H9 (cell line): ENCODE data around the gene P4HA1. TPM values are rescaled to one million over a fixed set of nuclear protein-coding genes. Genes with fewer than 3 reads are reported as not detected.

Source experiments
- DNase-seq: peaks from one replicate; pipeline ENCODE4 v3.0.0-alpha.2; 2017
- H2AFZ ChIP-seq: one replicate; pipeline ENCODE4 v1.6.1; 2013; ENCODE audit warnings: mild to moderate bottlenecking, low read length, control low read depth, moderate library complexity
- H2AK5ac ChIP-seq: 2 replicates; pipeline ENCODE4 v1.6.1; 2013; ENCODE audit warnings: low read length, control low read depth, mixed read lengths; ENCODE audit not compliant: insufficient read length
- H2BK120ac ChIP-seq: one replicate; pipeline ENCODE4 v1.6.1; 2013; ENCODE audit warnings: low read depth, mild to moderate bottlenecking, low read length, control low read depth, inconsistent platforms; ENCODE audit not compliant: poor library complexity, severe bottlenecking
- H2BK12ac ChIP-seq: 2 replicates; pipeline ENCODE4 v1.6.1; 2013; ENCODE audit warnings: low read length, control low read depth, mixed read lengths, low read depth; ENCODE audit not compliant: insufficient read length
- H2BK15ac ChIP-seq: 2 replicates; pipeline ENCODE4 v1.6.1; 2013; ENCODE audit warnings: low read depth, low read length, control low read depth
- H2BK20ac ChIP-seq: one replicate; pipeline ENCODE4 v1.6.1; 2013; ENCODE audit warnings: low read depth, mild to moderate bottlenecking, low read length, control low read depth, inconsistent platforms; ENCODE audit not compliant: poor library complexity, severe bottlenecking
- H2BK5ac ChIP-seq: 2 replicates; pipeline ENCODE4 v1.6.1; 2013; ENCODE audit warnings: low read length, control low read depth, mixed read lengths; ENCODE audit not compliant: insufficient read length
- H3K14ac ChIP-seq: 2 replicates; pipeline ENCODE4 v1.6.1; 2013; ENCODE audit warnings: low read length, control low read depth; ENCODE audit not compliant: insufficient read depth
- H3K18ac ChIP-seq: 2 replicates; pipeline ENCODE4 v1.6.1; 2013; ENCODE audit warnings: low read depth, mild to moderate bottlenecking, mixed read lengths, low read length, control low read depth; ENCODE audit not compliant: insufficient read length
- H3K23ac ChIP-seq: 2 replicates; pipeline ENCODE4 v1.6.1; 2013; ENCODE audit warnings: low read length, control low read depth, mixed read lengths, low read depth; ENCODE audit not compliant: insufficient read length
- H3K23me2 ChIP-seq: 2 replicates; pipeline ENCODE4 v1.6.1; 2013; ENCODE audit warnings: low read depth, mild to moderate bottlenecking, mixed read lengths, low read length, control low read depth; ENCODE audit not compliant: insufficient read length, poor library complexity, severe bottlenecking
- H3K27ac ChIP-seq: 2 replicates; pipeline ENCODE4 v1.5.1; 2013; ENCODE audit warnings: low read length, control low read depth, mixed read lengths, low read depth; ENCODE audit not compliant: insufficient read length
- H3K27me3 ChIP-seq: 2 replicates; pipeline ENCODE4 v1.6.1; 2013; ENCODE audit warnings: low read length, control low read depth, inconsistent platforms; ENCODE audit not compliant: insufficient read depth
- H3K4ac ChIP-seq: 2 replicates; pipeline ENCODE4 v1.6.1; 2013; ENCODE audit warnings: low read depth, mild to moderate bottlenecking, control low read depth, inconsistent platforms, low read length, moderate library complexity
- H3K4me1 ChIP-seq: 2 replicates; pipeline ENCODE4 v1.6.1; 2013; ENCODE audit warnings: low read length, control low read depth, inconsistent platforms; ENCODE audit not compliant: insufficient read depth
- H3K4me2 ChIP-seq: 2 replicates; pipeline ENCODE4 v1.6.1; 2013; ENCODE audit warnings: low read length, control low read depth, mixed read lengths; ENCODE audit not compliant: insufficient read length, insufficient read depth
- H3K56ac ChIP-seq: 2 replicates; pipeline ENCODE4 v1.6.1; 2013; ENCODE audit warnings: low read depth, mild to moderate bottlenecking, mixed read lengths, low read length, control low read depth; ENCODE audit not compliant: insufficient read length
- H3K79me1 ChIP-seq: 2 replicates; pipeline ENCODE4 v1.6.1; 2013; ENCODE audit warnings: low read depth, mild to moderate bottlenecking, moderate library complexity, low read length, control low read depth, inconsistent platforms; ENCODE audit not compliant: insufficient read depth, poor library complexity, severe bottlenecking
- H3K79me2 ChIP-seq: 2 replicates; pipeline ENCODE4 v1.6.1; 2013; ENCODE audit warnings: low read length, control low read depth, inconsistent platforms; ENCODE audit not compliant: insufficient read depth
- H3K9ac ChIP-seq: 2 replicates; pipeline ENCODE4 v1.6.1; 2013; ENCODE audit warnings: low read length, control low read depth, mixed read lengths; ENCODE audit not compliant: insufficient read length; ENCODE audit errors: extremely low read depth
- H3K9me3 ChIP-seq: one replicate; pipeline ENCODE4 v1.6.1; 2013; ENCODE audit warnings: low read depth, low read length, inconsistent platforms; ENCODE audit not compliant: control insufficient read depth
- H3T11ph ChIP-seq: one replicate; pipeline ENCODE4 v1.6.1; 2013; ENCODE audit warnings: mild to moderate bottlenecking, low read length, control low read depth, inconsistent platforms
- H4K20me1 ChIP-seq: one replicate; pipeline ENCODE4 v1.6.1; 2013; ENCODE audit not compliant: control insufficient read depth, insufficient read length, insufficient read depth
- H4K5ac ChIP-seq: 2 replicates; pipeline ENCODE4 v1.6.1; 2013; ENCODE audit warnings: low read depth, mild to moderate bottlenecking, mixed read lengths, low read length, control low read depth; ENCODE audit not compliant: insufficient read length
- H4K8ac ChIP-seq: replicated peaks from 2 replicates; pipeline ENCODE4 v1.6.1; 2013; ENCODE audit warnings: low read length, control low read depth, mixed read lengths, low read depth; ENCODE audit not compliant: insufficient read length
- H4K91ac ChIP-seq: 2 replicates; pipeline ENCODE4 v1.6.1; 2013; ENCODE audit warnings: low read depth, mild to moderate bottlenecking, moderate library complexity, mixed read lengths, low read length, control low read depth; ENCODE audit not compliant: insufficient read length
- H3K27ac Mint-ChIP-seq, 3 experiments: 2 replicates in 2 of 3; 3 replicates in 1 of 3; pipeline ENCODE4 v1.8.0; 2020 to 2021; ENCODE audit warnings: mixed read lengths in 3 of 3, mild to moderate bottlenecking in 1 of 3, moderate library complexity in 1 of 3
- H3K27me3 Mint-ChIP-seq: 2 replicates; pipeline ENCODE4 v1.8.0; 2021; ENCODE audit warnings: low read depth, mild to moderate bottlenecking, moderate library complexity, mixed read lengths
- H3K36me3 Mint-ChIP-seq, 3 experiments: 2 replicates in 2 of 3; 3 replicates in 1 of 3; pipeline ENCODE4 v1.8.0; 2020 to 2021; ENCODE audit warnings: low read depth in 3 of 3, mixed read lengths in 3 of 3; ENCODE audit not compliant: insufficient read depth in 1 of 3
- H3K4me1 Mint-ChIP-seq, 2 experiments: 2 replicates each; pipeline ENCODE4 v1.8.0; 2020; ENCODE audit warnings: mixed read lengths in 2 of 2
- H3K4me3 Mint-ChIP-seq, 2 experiments: 2 replicates in 1 of 2; 3 replicates in 1 of 2; pipeline ENCODE4 v1.8.0; 2020 to 2021; ENCODE audit warnings: mild to moderate bottlenecking in 2 of 2, mixed read lengths in 2 of 2, moderate library complexity in 1 of 2
- H3K9me3 Mint-ChIP-seq, 2 experiments: 2 replicates in 1 of 2; 3 replicates in 1 of 2; pipeline ENCODE4 v1.8.0; 2020; ENCODE audit warnings: mild to moderate bottlenecking in 2 of 2, mixed read lengths in 2 of 2, moderate library complexity in 1 of 2
- CTCF ChIP-seq: fragments of 200-600 bp; sonication (generic); conservative IDR thresholded peaks from 3 replicates; pipeline ENCODE4 v1.8.0; 2021; ENCODE audit warnings: antibody characterized with exemption, mild to moderate bottlenecking
- WGBS: extraction: QIAGEN DNeasy Blood & Tissue Kit; methylation state at CpG from one replicate; pipeline ENCODE4 v1.1.7; 2013; ENCODE audit warnings: missing lambda C conversion rate, low lambda C conversion rate, mixed read lengths; ENCODE audit not compliant: insufficient read length; ENCODE audit errors: extremely low coverage; 5-methylcytosine and 5-hydroxymethylcytosine counted together
- total RNA-seq: library from RNA; stranded (reverse); gene quantifications from 2 replicates; pipeline ENCODE4 v1.2.1, GENCODE V29; 2021

Gene P4HA1
- total RNA-seq, 1 experiment from 2014 or later, result 48.6 TPM

- no peak overlapping the region for H3K4me3 Mint-ChIP-seq
- no peak overlapping the region for H3K23ac ChIP-seq
Measured at GRCh38 chr10:73060738-73061635, 35.7 kb downstream of the P4HA1 start.

More at GRCh38 chr10:73060738-73061635, 35.7 kb downstream of the P4HA1 start:
- H4K8ac ChIP-seq, result no peak overlapping the region
- H3K4me1 ChIP-seq, result no peaks in the 10 kb centered on the region
- whole genome bisulfite sequencing, result 100% methylated on average over 1 of the region's 5 CpGs
- H4K5ac ChIP-seq, result no peak overlapping the region
- H3K4me2 ChIP-seq, result no peak overlapping the region
- H3K23me2 ChIP-seq, result no peaks in the 10 kb centered on the region
- Mint-ChIP-seq H3K27ac (no peak overlapping the region), H3K27me3 (no peaks in the 10 kb centered on the region), H3K36me3 (peaks cover 2 to 37% (median 31%) of the 10 kb centered on the region in 3 experiments; a peak in 6 of 7 replicates), H3K4me1 (no peaks in the 10 kb centered on the region), H3K9me3 (no peaks in the 10 kb centered on the region; a peak in 1 of 5 replicates)
- no peak for DNase-seq
- H3K56ac ChIP-seq, result no peak overlapping the region
- H2BK120ac ChIP-seq, result no peak overlapping the region
- no peaks in the 10 kb centered on the region for H3K79me1 ChIP-seq
- H2BK15ac ChIP-seq, result no peak overlapping the region
- H3K14ac ChIP-seq, result no peak overlapping the region
- TF ChIP-seq CTCF, result peak; percentile 71
- H3K9ac ChIP-seq, result no peak overlapping the region
- no peak overlapping the region for H2BK5ac ChIP-seq
- H3K79me2 ChIP-seq, result no peaks in the 10 kb centered on the region
- no peak overlapping the region for H3K18ac ChIP-seq
- no peak overlapping the region for H4K91ac ChIP-seq
- H2BK20ac ChIP-seq, result no peak overlapping the region
- H4K20me1 ChIP-seq, result no peaks in the 10 kb centered on the region
- H3K27ac ChIP-seq, result no peak overlapping the region
- H3K27me3 ChIP-seq, result no peaks in the 10 kb centered on the region
- no peak overlapping the region for H2AFZ ChIP-seq
- no peaks in the 10 kb centered on the region for H3K9me3 ChIP-seq
- H2AK5ac ChIP-seq, result no peak overlapping the region
- no peak overlapping the region for H3T11ph ChIP-seq
- H3K4ac ChIP-seq, result no peak overlapping the region
- no peak overlapping the region for H2BK12ac ChIP-seq
